BLaER1 (cell line): ENCODE results near the gene FOXD4L3.
"Not testable (repeated sequence)": the region's sequence is repeated elsewhere in the genome, so short reads cannot be mapped to it uniquely, and the experiment has no call there.

Experiments
- H3K27ac ChIP-seq: shearing (Covaris generic); formaldehyde crosslinking; 2 replicates; pipeline ENCODE4 v1.8.1; 2022
- H3K27me3 ChIP-seq: shearing (Covaris generic); formaldehyde crosslinking; 2 replicates; pipeline ENCODE4 v1.8.1; 2022
- H3K36me3 ChIP-seq: shearing (Covaris generic); formaldehyde crosslinking; 2 replicates; pipeline ENCODE4 v1.8.1; 2022
- H3K4me1 ChIP-seq: shearing (Covaris generic); formaldehyde crosslinking; 2 replicates; pipeline ENCODE4 v1.8.1; 2022
- H3K4me2 ChIP-seq: shearing (Covaris generic); formaldehyde crosslinking; 2 replicates; pipeline ENCODE4 v1.8.1; 2022
- H3K4me3 ChIP-seq: shearing (Covaris generic); formaldehyde crosslinking; 2 replicates; pipeline ENCODE4 v1.8.1; 2022
- H3K9ac ChIP-seq: shearing (Covaris generic); formaldehyde crosslinking; 2 replicates; pipeline ENCODE4 v1.8.1; 2022
- H3K9me3 ChIP-seq: shearing (Covaris generic); formaldehyde crosslinking; 2 replicates; pipeline ENCODE4 v1.8.1; 2022
- H4K20me1 ChIP-seq: shearing (Covaris generic); formaldehyde crosslinking; 2 replicates; pipeline ENCODE4 v1.8.1; 2022

FOXD4L3 gene

GRCh38 chr9:68332122-68332521 is 29.5 kb downstream of the FOXD4L3 start:
- H3K27me3 ChIP-seq, H4K20me1 ChIP-seq, H3K4me2 ChIP-seq, H3K27ac ChIP-seq, H3K4me1 ChIP-seq, H3K9me3 ChIP-seq, H3K9ac ChIP-seq, H3K4me3 ChIP-seq, H3K36me3 ChIP-seq: not testable (repeated sequence)

- not testable (repeated sequence) for H3K4me1 ChIP-seq, H3K4me3 ChIP-seq
Measured at GRCh38 chr9:68335935-68336334, 33.3 kb downstream of the FOXD4L3 start.

GRCh38 chr9:68336639-68337339 is 34.1 kb downstream of the FOXD4L3 start:
- H3K4me1 ChIP-seq, H4K20me1 ChIP-seq, H3K4me2 ChIP-seq, H3K9ac ChIP-seq, H3K36me3 ChIP-seq, H3K27me3 ChIP-seq, H3K27ac ChIP-seq, H3K4me3 ChIP-seq, H3K9me3 ChIP-seq: not testable (repeated sequence)

More at GRCh38 chr9:68335935-68336334, 33.3 kb downstream of the FOXD4L3 start:
- not testable (repeated sequence) for H4K20me1 ChIP-seq, H3K4me2 ChIP-seq, H3K36me3 ChIP-seq, H3K9me3 ChIP-seq, H3K9ac ChIP-seq, H3K27ac ChIP-seq, H3K27me3 ChIP-seq

- H3K36me3 ChIP-seq, H4K20me1 ChIP-seq, H3K9me3 ChIP-seq, H3K4me3 ChIP-seq, H3K27me3 ChIP-seq, H3K4me1 ChIP-seq, H3K4me2 ChIP-seq, H3K27ac ChIP-seq, H3K9ac ChIP-seq: not testable (repeated sequence)
Measured at GRCh38 chr9:68338000-68338399, 35.3 kb downstream of the FOXD4L3 start.

GRCh38 chr9:68342265-68343025 is 39.8 kb downstream of the FOXD4L3 start:
- H3K9ac ChIP-seq, H3K4me1 ChIP-seq, H4K20me1 ChIP-seq, H3K27ac ChIP-seq, H3K4me3 ChIP-seq, H3K9me3 ChIP-seq, H3K4me2 ChIP-seq, H3K36me3 ChIP-seq, H3K27me3 ChIP-seq: not testable (repeated sequence)

DNA sequence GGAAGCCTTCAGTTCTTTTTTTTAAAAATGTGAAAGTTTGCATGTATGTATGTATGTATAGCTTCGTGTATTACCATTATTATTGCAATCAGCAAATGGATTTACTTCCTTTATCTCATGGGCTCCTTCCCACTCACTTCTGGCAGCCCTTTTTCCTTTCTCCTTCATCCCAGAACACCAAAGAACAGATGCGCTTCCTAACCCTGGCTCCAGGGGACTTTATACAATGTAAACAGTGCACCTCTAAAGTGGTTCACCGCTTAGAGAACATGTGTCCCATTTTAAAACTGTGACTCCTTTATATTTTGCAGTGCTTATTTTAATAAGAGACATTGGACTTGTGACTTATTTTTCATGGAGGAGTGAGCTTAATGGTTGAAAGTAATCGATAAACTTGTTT is 40.6 kb downstream of the FOXD4L3 start:
- not testable (repeated sequence) for H3K27ac ChIP-seq, H3K4me3 ChIP-seq, H3K4me2 ChIP-seq, H3K36me3 ChIP-seq, H3K9me3 ChIP-seq, H3K4me1 ChIP-seq, H3K27me3 ChIP-seq, H4K20me1 ChIP-seq, H3K9ac ChIP-seq

- H4K20me1 ChIP-seq, H3K9ac ChIP-seq, H3K36me3 ChIP-seq, H3K9me3 ChIP-seq, H3K27ac ChIP-seq, H3K4me2 ChIP-seq, H3K4me1 ChIP-seq, H3K4me3 ChIP-seq, H3K27me3 ChIP-seq: not testable (repeated sequence)
Measured at GRCh38 chr9:68343992-68344391, 41.3 kb downstream of the FOXD4L3 start.

DNA sequence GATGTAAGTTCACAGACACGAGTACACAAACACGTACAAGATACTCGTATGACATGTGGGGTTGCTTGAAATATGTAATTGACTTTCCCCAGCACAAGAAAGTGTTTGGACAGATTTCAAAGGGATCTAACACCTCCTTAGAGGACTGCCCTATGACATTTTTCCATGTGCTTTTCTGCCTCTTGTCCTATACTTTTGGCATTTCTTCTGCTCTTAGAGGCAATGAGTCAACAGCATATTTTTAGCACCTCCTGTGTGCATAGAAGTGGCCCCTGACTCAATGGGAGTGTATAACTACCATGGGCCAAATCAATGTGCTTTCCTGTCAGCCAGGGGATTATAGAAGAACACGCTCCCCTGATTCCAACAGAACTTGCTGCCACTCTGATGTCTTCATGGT is 49.0 kb downstream of the FOXD4L3 start:
- H3K4me1 ChIP-seq: not testable (repeated sequence)
- H3K27me3 ChIP-seq: peaks cover 15% of the 10 kb centered on the region

More for the DNA sequence above, 49.0 kb downstream of the FOXD4L3 start:
- H4K20me1 ChIP-seq, H3K4me2 ChIP-seq, H3K9ac ChIP-seq, H3K36me3 ChIP-seq, H3K9me3 ChIP-seq, H3K27ac ChIP-seq, H3K4me3 ChIP-seq: not testable (repeated sequence)
